K562 (cell line): ENCODE data around the gene TBX3.

Experiments used
- ESRRA ChIP-seq: fragments of 450-650 bp; IDR thresholded peaks from 2 replicates; pipeline ENCODE4 v1.6.1; 2014; ENCODE audit warnings: low read depth, mild to moderate bottlenecking, moderate library complexity, borderline replicate concordance
- GATAD2A ChIP-seq: fragments of 450-650 bp; IDR thresholded peaks from 2 replicates; pipeline ENCODE4 v1.6.1; 2017
- MCM5 ChIP-seq: fragments of 450-650 bp; IDR thresholded peaks from 2 replicates; pipeline ENCODE4 v1.6.1; 2016; ENCODE audit warnings: low read depth
- MXI1 ChIP-seq: IDR thresholded peaks from 2 replicates; pipeline ENCODE4 v1.6.1; 2011; ENCODE audit warnings: low read depth, mild to moderate bottlenecking, improper control_type of control experiment, low read length
- POLR2AphosphoS5 ChIP-seq: IDR thresholded peaks from 2 replicates; pipeline ENCODE4 v1.6.1; 2011; ENCODE audit warnings: mild to moderate bottlenecking, low read depth, low read length, moderate library complexity; ENCODE audit not compliant: control insufficient read depth, insufficient read depth
- TF ChIP-seq, protein P1 (sequence below): sonication (generic); formaldehyde crosslinking; IDR thresholded peaks from 2 replicates; pipeline ENCODE4 v1.5.0; 2020; ENCODE audit warnings: missing genetic modification reagents
- TF ChIP-seq, protein P2 (sequence below): fragments of 450-650 bp; IDR thresholded peaks from 2 replicates; pipeline ENCODE4 v1.6.1; 2016

DNA sequence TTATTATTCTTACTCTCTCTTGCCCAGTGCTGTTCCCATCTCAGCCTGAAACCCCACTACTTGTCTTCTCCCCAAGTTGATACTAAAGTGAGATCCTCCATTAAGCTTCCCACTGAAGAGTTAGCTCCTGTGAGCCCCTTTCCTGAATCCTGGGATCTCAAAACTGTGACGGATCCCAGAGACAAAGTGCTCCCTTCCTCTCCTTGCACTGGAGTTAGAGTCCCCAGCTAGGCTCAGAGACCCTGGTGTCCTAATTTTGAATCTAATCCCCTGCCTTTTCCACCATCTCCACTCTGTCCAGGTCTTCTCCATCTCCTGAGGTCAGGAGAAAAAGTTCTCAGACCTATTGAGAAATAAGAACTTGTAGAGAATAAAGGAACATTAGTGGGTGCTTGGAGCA lies 17.6 kb upstream of the TBX3 start:
- TF ChIP-seq MCM5 (no peak), ESRRA (no peak), MXI1 (no peak), POLR2AphosphoS5 (no peak), GATAD2A (no peak)
- TF ChIP-seq, protein P1, sequence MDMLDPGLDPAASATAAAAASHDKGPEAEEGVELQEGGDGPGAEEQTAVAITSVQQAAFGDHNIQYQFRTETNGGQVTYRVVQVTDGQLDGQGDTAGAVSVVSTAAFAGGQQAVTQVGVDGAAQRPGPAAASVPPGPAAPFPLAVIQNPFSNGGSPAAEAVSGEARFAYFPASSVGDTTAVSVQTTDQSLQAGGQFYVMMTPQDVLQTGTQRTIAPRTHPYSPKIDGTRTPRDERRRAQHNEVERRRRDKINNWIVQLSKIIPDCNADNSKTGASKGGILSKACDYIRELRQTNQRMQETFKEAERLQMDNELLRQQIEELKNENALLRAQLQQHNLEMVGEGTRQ: no peak
- TF ChIP-seq, protein P2, sequence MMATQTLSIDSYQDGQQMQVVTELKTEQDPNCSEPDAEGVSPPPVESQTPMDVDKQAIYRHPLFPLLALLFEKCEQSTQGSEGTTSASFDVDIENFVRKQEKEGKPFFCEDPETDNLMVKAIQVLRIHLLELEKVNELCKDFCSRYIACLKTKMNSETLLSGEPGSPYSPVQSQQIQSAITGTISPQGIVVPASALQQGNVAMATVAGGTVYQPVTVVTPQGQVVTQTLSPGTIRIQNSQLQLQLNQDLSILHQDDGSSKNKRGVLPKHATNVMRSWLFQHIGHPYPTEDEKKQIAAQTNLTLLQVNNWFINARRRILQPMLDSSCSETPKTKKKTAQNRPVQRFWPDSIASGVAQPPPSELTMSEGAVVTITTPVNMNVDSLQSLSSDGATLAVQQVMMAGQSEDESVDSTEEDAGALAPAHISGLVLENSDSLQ: no peak
